GM06990 (cell line): ENCODE results near the gene R3HDM4.

Experiments
- DNase-seq: peaks from one replicate; pipeline ENCODE4 v3.0.0-alpha.2; 2011; ENCODE audit not compliant: insufficient read length; ENCODE audit errors: extremely low read depth
- H3K27me3 ChIP-seq: replicated peaks from 2 replicates; pipeline ENCODE4 v1.6.0; 2011; ENCODE audit warnings: low read length; ENCODE audit not compliant: control insufficient read depth, insufficient read depth
- H3K36me3 ChIP-seq: 2 replicates; pipeline ENCODE4 v1.5.1; 2011; ENCODE audit warnings: low read length; ENCODE audit not compliant: control insufficient read depth, insufficient read depth
- H3K4me3 ChIP-seq: replicated peaks from 2 replicates; pipeline ENCODE4 v1.5.1; 2011; ENCODE audit warnings: low read depth, mild to moderate bottlenecking, control low read depth, low read length
- CTCF ChIP-seq: IDR thresholded peaks from 2 replicates; pipeline ENCODE4 v1.5.1; 2011; ENCODE audit warnings: low read length, control low read depth, mild to moderate bottlenecking, inconsistent platforms; ENCODE audit not compliant: insufficient read depth, poor library complexity, severe bottlenecking

Gene R3HDM4

GRCh38 chr19:925526-926322 is 12.7 kb upstream of the R3HDM4 start, which contains the start of gene ARID3A:
TSS of gene ARID3A (plus strand) at chr19:926035. CDS start at chr19:929529, 3,494 bp downstream.
- peak within 1 kb of the TSS; percentile 74 for H3K4me3 ChIP-seq
- DNase-seq = peak; percentile 95
- H3K27me3 ChIP-seq = no peaks in the 10 kb centered on the region
- peak; percentile 8 for TF ChIP-seq CTCF
- peaks cover 13% of the 10 kb centered on the region for H3K36me3 ChIP-seq

GRCh38 chr19:925087-925525 is 12.1 kb upstream of the R3HDM4 start:
- H3K27me3 ChIP-seq = no peaks in the 10 kb centered on the region
- H3K36me3 ChIP-seq = peaks cover 12% of the 10 kb centered on the region
- DNase-seq = no peak
- TF ChIP-seq CTCF = no peak
- H3K4me3 ChIP-seq = peak overlapping the region; percentile 74

GRCh38 chr19:924553-925086 is 11.6 kb upstream of the R3HDM4 start:
- no peaks in the 10 kb centered on the region; the same call in 1 of the 2 replicates for H3K27me3 ChIP-seq
- TF ChIP-seq CTCF = no peak
- H3K36me3 ChIP-seq = peaks cover 9% of the 10 kb centered on the region
- peak overlapping the region; percentile 74 for H3K4me3 ChIP-seq
- peak; percentile 73 for DNase-seq

GRCh38 chr19:920051-920864 is 7.2 kb upstream of the R3HDM4 start:
- peak overlapping the region; percentile 53 for H3K4me3 ChIP-seq
- DNase-seq = peak; percentile 83

More at GRCh38 chr19:920051-920864, 7.2 kb upstream of the R3HDM4 start:
- Histone ChIP-seq H3K36me3 (no peaks in the 10 kb centered on the region), H3K27me3 (no peaks in the 10 kb centered on the region; the same call in 1 of the 2 replicates)
- TF ChIP-seq CTCF = no peak
